ENCODE results near the gene DACH1.

DNA sequence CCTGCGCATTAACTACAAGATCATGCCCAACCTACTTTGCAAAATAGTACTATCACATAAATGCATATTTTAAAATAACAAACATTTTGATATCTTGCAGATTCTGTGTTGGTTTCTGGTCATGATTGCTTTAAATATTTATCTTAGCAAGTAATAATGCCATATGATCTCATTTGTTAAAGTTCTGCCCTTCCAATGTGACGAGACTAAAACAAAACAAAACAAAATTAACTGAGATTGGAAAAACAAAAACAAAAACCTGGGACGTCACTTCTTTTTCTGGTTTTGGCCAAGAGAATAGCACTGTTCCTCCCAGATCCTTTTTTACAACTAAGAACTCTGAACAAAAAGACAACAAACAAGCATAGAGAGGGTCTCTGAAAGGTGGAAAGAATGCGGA lies 436.3 kb downstream of the DACH1 start:
- no peak for TF ChIP-seq U2AF2 (IDR thresholded peaks at IDR 0.05; ENCODE audit: low read depth, low read length)
- TF ChIP-seq, protein P1, sequence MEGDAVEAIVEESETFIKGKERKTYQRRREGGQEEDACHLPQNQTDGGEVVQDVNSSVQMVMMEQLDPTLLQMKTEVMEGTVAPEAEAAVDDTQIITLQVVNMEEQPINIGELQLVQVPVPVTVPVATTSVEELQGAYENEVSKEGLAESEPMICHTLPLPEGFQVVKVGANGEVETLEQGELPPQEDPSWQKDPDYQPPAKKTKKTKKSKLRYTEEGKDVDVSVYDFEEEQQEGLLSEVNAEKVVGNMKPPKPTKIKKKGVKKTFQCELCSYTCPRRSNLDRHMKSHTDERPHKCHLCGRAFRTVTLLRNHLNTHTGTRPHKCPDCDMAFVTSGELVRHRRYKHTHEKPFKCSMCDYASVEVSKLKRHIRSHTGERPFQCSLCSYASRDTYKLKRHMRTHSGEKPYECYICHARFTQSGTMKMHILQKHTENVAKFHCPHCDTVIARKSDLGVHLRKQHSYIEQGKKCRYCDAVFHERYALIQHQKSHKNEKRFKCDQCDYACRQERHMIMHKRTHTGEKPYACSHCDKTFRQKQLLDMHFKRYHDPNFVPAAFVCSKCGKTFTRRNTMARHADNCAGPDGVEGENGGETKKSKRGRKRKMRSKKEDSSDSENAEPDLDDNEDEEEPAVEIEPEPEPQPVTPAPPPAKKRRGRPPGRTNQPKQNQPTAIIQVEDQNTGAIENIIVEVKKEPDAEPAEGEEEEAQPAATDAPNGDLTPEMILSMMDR (CRISPR knock-in tag; IDR thresholded peaks at IDR 0.05), result no peak

Data from HepG2 (cell line).